ENCODE data around the gene ACOX3.

ACOX3 gene

GRCh38 chr4:8433136-8433535 lies 7.4 kb downstream of the ACOX3 start:
- no peak for DNase-seq
- no peaks in the 10 kb centered on the region for H3K27me3 ChIP-seq
- no peaks in the 10 kb centered on the region for H3K36me3 ChIP-seq
- no peaks in the 10 kb centered on the region for H3K9me3 ChIP-seq
- no peak for TF ChIP-seq CTCF (IDR thresholded peaks at IDR 0.05; ENCODE audit: low read depth, low read length)
- H3K4me1 ChIP-seq: no peaks in the 10 kb centered on the region; the same call in 1 of the 2 replicates
- H3K4me3 ChIP-seq (ENCODE audit: low read depth, low read length): no peak overlapping the region

- Histone ChIP-seq H3K4me1 (no peaks in the 10 kb centered on the region; the same call in 1 of the 2 replicates), H3K27me3 (no peaks in the 10 kb centered on the region), H3K9me3 (no peaks in the 10 kb centered on the region), H3K36me3 (no peaks in the 10 kb centered on the region), H3K4me3 (ENCODE audit: low read depth, low read length) (no peak overlapping the region)
- no peak for TF ChIP-seq CTCF (IDR thresholded peaks at IDR 0.05; ENCODE audit: low read depth, low read length)
- no peak for DNase-seq
Measured at GRCh38 chr4:8431553-8431952, 9.0 kb downstream of the ACOX3 start.

- Histone ChIP-seq H3K9me3 (no peaks in the 10 kb centered on the region), H3K36me3 (no peaks in the 10 kb centered on the region), H3K4me1 (no peaks in the 10 kb centered on the region; the same call in 1 of the 2 replicates), H3K27me3 (no peaks in the 10 kb centered on the region), H3K4me3 (ENCODE audit: low read depth, low read length) (peak overlapping the region; percentile 58)
- DNase-seq: peak; percentile 96
- peak; percentile 59 for TF ChIP-seq CTCF (IDR thresholded peaks at IDR 0.05; ENCODE audit: low read depth, low read length)
Measured at GRCh38 chr4:8428288-8429097, 12.0 kb downstream of the ACOX3 start.

- H3K4me1 ChIP-seq: no peaks in the 10 kb centered on the region; the same call in 1 of the 2 replicates
- H3K4me3 ChIP-seq (ENCODE audit: low read depth, low read length): peak overlapping the region; percentile 58
- no peak for TF ChIP-seq CTCF (IDR thresholded peaks at IDR 0.05; ENCODE audit: low read depth, low read length)
Measured at GRCh38 chr4:8427761-8428287, 12.7 kb downstream of the ACOX3 start.

GRCh38 chr4:8427262-8427661 lies 13.3 kb downstream of the ACOX3 start:
- H3K4me3 ChIP-seq (ENCODE audit: low read depth, low read length): peak overlapping the region; percentile 58
- no peak for DNase-seq
- no peak for TF ChIP-seq CTCF (IDR thresholded peaks at IDR 0.05; ENCODE audit: low read depth, low read length)

More at GRCh38 chr4:8427761-8428287, 12.7 kb downstream of the ACOX3 start:
- Histone ChIP-seq H3K36me3 (no peaks in the 10 kb centered on the region), H3K9me3 (no peaks in the 10 kb centered on the region), H3K27me3 (no peaks in the 10 kb centered on the region)
- no peak for DNase-seq

GRCh38 chr4:8422786-8423185 lies 17.7 kb downstream of the ACOX3 start:
- Histone ChIP-seq H3K27me3 (no peaks in the 10 kb centered on the region), H3K4me3 (ENCODE audit: low read depth, low read length) (no peak overlapping the region), H3K4me1 (no peaks in the 10 kb centered on the region), H3K9me3 (no peaks in the 10 kb centered on the region), H3K36me3 (no peaks in the 10 kb centered on the region)
- no peak for DNase-seq
- TF ChIP-seq CTCF (IDR thresholded peaks at IDR 0.05; ENCODE audit: low read depth, low read length): no peak

More at GRCh38 chr4:8427262-8427661, 13.3 kb downstream of the ACOX3 start:
- H3K27me3 ChIP-seq: no peaks in the 10 kb centered on the region
- no peaks in the 10 kb centered on the region for H3K4me1 ChIP-seq
- H3K36me3 ChIP-seq: no peaks in the 10 kb centered on the region
- no peaks in the 10 kb centered on the region for H3K9me3 ChIP-seq

Data from BE2C (cell line).